ENCODE data around the gene E2F6.
"Not testable (repeated sequence)": the region's sequence is repeated elsewhere in the genome, so short reads cannot be mapped to it uniquely, and the experiment has no call there.

The E2F6 gene

DNA sequence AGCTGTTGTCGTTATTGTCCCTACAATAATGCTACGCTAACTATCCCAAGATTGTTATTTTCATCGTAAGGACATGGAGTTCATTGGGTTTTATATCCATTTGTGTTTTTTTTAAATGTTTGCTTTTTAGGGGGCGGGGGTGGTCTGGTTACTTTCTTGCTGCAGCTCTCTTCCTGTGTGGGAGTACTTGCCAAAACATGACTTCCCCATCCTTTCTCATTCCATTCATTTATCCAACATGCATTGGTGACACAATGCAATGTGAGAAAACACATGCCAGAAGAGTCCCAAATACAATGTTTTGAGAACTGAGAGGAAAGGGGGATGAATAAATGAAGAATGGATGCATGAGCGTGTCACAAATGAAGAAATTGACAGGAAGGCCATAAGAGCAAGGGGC lies 55.9 kb downstream of the E2F6 start:
- H3K36me3 ChIP-seq (ENCODE audit: insufficient read depth, low read length) = no peaks in the 10 kb centered on the region
- H3K27ac ChIP-seq (ENCODE audit: low read depth, low read length) = no peak overlapping the region
- peaks cover 5% of the 10 kb centered on the region for H3K4me1 ChIP-seq (ENCODE audit: insufficient read depth, low read length)
- H3K27me3 ChIP-seq (ENCODE audit: control insufficient read depth in 1 of 2, insufficient read depth in 2 of 2, low read length in 2 of 2) = no peaks in the 10 kb centered on the region
- H3K4me3 ChIP-seq (ENCODE audit: low read depth in 1 of 2, low read length in 2 of 2) = no peak overlapping the region
- no peak overlapping the region for H3K9ac ChIP-seq (ENCODE audit: low read length)
- no peaks in the 10 kb centered on the region for H3K9me3 ChIP-seq (ENCODE audit: low read length)

DNA sequence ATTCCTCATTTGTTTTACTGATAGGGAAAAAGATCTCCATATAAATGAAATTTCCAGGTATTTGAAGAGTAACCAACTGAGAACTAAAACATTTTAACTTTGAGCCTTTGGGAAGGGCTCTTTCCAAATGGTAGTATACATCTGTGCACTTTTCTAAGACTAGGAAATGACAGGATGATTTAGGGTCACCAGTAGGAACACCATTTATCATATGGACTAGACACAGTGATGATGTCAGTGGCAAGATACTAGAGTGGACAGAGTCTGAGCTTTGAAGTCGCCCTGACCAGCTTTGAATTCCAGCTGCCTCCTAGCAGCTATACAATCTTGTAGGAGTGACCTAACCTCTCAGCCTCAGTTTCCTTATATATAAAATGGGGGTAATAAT lies 56.4 kb downstream of the E2F6 start:
- Histone ChIP-seq H3K9me3 (ENCODE audit: low read length) (no peaks in the 10 kb centered on the region), H3K4me1 (ENCODE audit: insufficient read depth, low read length) (peaks cover 5% of the 10 kb centered on the region), H3K36me3 (ENCODE audit: insufficient read depth, low read length) (no peaks in the 10 kb centered on the region), H3K4me3 (ENCODE audit: low read depth in 1 of 2, low read length in 2 of 2) (no peak overlapping the region), H3K27me3 (ENCODE audit: control insufficient read depth in 1 of 2, insufficient read depth in 2 of 2, low read length in 2 of 2) (no peaks in the 10 kb centered on the region), H3K27ac (ENCODE audit: low read depth, low read length) (no peak overlapping the region), H3K9ac (ENCODE audit: low read length) (no peak overlapping the region)

DNA sequence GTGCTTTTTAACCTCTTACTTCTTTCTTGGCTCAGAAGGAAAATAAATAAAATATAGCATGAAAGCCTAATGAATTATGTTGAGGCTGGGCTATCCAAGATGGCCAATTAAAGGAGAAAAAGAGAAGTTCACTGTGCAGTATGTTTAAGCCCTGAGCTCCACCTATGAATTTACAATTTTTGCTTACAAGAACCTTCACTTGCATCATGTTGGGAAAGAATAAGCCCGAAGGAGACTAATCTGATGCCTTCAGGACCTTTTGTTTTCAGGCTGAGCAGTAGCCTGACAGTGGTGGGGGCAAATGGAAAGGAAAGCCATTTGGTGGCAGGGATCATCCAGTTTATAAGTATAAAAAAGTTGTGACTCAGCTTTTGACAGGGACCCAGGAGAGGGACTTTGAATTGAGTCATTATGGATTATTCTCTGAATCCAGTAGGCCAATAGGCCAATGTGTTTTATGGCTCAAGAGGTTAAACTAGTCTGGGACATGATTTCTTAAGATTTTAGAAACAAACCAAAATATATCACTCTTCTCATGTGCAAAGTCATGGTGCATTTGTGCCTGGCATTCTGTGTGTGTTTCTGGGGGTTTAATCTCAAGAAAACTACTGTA lies 56.9 kb downstream of the E2F6 start:
- no peaks in the 10 kb centered on the region for H3K27me3 ChIP-seq (ENCODE audit: control insufficient read depth in 1 of 2, insufficient read depth in 2 of 2, low read length in 2 of 2)

GRCh38 chr2:11407413-11407812 lies 58.5 kb downstream of the E2F6 start:
- Histone ChIP-seq H3K27me3 (ENCODE audit: control insufficient read depth in 1 of 2, insufficient read depth in 2 of 2, low read length in 2 of 2) (no peaks in the 10 kb centered on the region), H3K9me3 (ENCODE audit: low read length) (no peaks in the 10 kb centered on the region), H3K4me3 (ENCODE audit: low read depth in 1 of 2, low read length in 2 of 2) (peak overlapping the region in 1 of 2 donors; percentile 2), H3K4me1 (ENCODE audit: insufficient read depth, low read length) (peaks cover 3% of the 10 kb centered on the region), H3K27ac (ENCODE audit: low read depth, low read length) (no peak overlapping the region), H3K9ac (ENCODE audit: low read length) (no peak overlapping the region), H3K36me3 (ENCODE audit: insufficient read depth, low read length) (no peaks in the 10 kb centered on the region)

More for the DNA sequence above, 56.9 kb downstream of the E2F6 start:
- Histone ChIP-seq H3K9me3 (ENCODE audit: low read length) (no peaks in the 10 kb centered on the region), H3K36me3 (ENCODE audit: insufficient read depth, low read length) (no peaks in the 10 kb centered on the region), H3K27ac (ENCODE audit: low read depth, low read length) (no peak overlapping the region), H3K9ac (ENCODE audit: low read length) (no peak overlapping the region), H3K4me3 (ENCODE audit: low read depth in 1 of 2, low read length in 2 of 2) (no peak overlapping the region), H3K4me1 (ENCODE audit: insufficient read depth, low read length) (peaks cover 5% of the 10 kb centered on the region)

DNA sequence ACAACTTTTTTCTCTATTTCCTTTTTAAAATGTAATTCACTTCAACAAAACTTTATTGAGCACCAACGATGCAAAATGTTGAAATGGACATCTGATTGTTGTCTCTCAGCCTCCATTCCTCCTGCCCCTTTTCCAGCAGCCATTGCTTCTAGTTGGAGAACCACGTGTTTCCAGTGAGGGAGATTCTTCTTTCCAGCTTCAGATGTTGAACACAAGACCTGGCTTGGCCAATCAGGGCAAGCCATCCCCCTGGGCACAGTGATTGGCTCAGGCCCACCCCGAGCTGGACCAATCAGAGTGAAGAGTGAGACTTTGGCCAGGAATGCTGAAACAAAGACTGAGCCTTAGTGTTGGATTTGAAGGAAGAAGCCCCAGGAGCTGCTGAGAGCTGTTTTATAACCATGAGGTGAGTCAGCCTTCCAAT lies 59.0 kb downstream of the E2F6 start:
- H3K4me3 ChIP-seq (ENCODE audit: low read depth in 1 of 2, low read length in 2 of 2) = no peak overlapping the region
- no peak overlapping the region for H3K27ac ChIP-seq (ENCODE audit: low read depth, low read length)
- no peaks in the 10 kb centered on the region for H3K27me3 ChIP-seq (ENCODE audit: control insufficient read depth in 1 of 2, insufficient read depth in 2 of 2, low read length in 2 of 2)
- no peaks in the 10 kb centered on the region for H3K36me3 ChIP-seq (ENCODE audit: insufficient read depth, low read length)
- no peaks in the 10 kb centered on the region for H3K4me1 ChIP-seq (ENCODE audit: insufficient read depth, low read length)
- no peak overlapping the region for H3K9ac ChIP-seq (ENCODE audit: low read length)
- H3K9me3 ChIP-seq (ENCODE audit: low read length) = no peaks in the 10 kb centered on the region

DNA sequence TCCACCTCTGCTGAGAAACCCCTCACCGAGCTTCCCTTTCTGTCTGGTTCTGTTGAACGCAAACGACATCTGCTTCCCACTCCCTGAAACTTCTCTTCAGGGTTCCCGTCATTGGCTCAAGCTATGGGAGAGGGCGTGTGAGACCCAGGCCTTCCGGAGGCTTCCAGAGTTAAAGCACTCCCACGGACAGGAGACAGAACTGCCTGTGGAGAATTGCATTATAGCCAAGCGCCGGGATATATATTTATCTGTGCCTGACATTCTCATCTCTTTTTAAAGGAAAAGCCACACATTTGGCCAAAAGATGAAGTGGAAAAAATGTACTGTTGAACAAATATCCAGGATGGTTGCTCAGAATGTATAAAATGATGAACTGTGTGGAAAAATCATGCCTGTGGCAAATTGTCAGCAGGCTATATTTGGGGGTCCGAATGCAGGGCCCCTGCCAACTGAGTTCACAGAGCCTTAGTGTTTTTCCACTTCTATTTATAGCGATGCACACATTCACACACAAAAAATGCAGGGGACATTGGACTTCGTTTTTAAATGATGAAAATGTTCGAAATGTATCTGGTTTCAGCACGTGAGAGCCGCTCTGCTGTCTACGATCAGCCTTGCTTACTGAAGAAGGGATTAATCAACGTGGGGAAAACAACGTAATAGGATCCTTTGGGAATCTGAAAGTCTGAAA lies 59.5 kb downstream of the E2F6 start:
- Histone ChIP-seq H3K9ac (ENCODE audit: low read length) (no peak overlapping the region), H3K4me3 (ENCODE audit: low read depth in 1 of 2, low read length in 2 of 2) (no peak overlapping the region), H3K27ac (ENCODE audit: low read depth, low read length) (peak overlapping the region; percentile 14), H3K36me3 (ENCODE audit: insufficient read depth, low read length) (no peaks in the 10 kb centered on the region), H3K4me1 (ENCODE audit: insufficient read depth, low read length) (no peaks in the 10 kb centered on the region), H3K9me3 (ENCODE audit: low read length) (no peaks in the 10 kb centered on the region), H3K27me3 (ENCODE audit: control insufficient read depth in 1 of 2, insufficient read depth in 2 of 2, low read length in 2 of 2) (no peaks in the 10 kb centered on the region)

DNA sequence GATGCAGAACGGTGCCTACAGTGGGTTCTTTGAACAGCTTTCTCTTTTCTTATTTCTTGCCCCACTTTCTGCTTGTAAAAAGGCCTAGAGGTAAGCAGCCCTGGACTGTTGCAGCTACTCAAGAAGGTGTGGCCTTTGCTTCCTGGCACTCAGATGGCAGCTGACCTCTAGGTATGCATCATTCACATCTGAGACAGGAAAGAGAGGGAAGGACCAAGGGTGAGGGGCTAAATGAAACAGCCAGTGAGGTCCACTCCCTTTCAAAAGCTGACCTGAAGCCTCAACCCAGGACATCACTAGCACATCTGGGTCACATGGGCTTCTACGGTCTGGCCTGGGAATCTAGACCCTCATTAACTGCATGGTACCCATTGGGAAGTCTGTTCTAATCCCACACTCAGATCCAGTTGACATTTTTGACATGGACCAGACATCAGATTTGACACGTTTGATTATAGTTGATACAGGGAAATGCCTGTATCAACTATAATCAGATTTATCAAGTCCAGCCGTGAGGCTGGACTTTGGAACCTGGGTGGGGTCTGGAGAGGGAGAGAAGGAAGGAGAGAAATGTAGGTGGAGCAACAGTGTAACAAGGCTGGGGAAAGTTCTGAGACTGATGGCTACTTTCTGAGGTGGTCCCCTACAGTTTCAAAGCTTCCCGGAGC lies 60.2 kb downstream of the E2F6 start:
- Histone ChIP-seq H3K36me3 (ENCODE audit: insufficient read depth, low read length) (no peaks in the 10 kb centered on the region), H3K9me3 (ENCODE audit: low read length) (no peaks in the 10 kb centered on the region), H3K4me3 (ENCODE audit: low read depth in 1 of 2, low read length in 2 of 2) (no peak overlapping the region), H3K27me3 (ENCODE audit: control insufficient read depth in 1 of 2, insufficient read depth in 2 of 2, low read length in 2 of 2) (no peaks in the 10 kb centered on the region), H3K4me1 (ENCODE audit: insufficient read depth, low read length) (no peaks in the 10 kb centered on the region), H3K9ac (ENCODE audit: low read length) (no peak overlapping the region), H3K27ac (ENCODE audit: low read depth, low read length) (no peak overlapping the region)

DNA sequence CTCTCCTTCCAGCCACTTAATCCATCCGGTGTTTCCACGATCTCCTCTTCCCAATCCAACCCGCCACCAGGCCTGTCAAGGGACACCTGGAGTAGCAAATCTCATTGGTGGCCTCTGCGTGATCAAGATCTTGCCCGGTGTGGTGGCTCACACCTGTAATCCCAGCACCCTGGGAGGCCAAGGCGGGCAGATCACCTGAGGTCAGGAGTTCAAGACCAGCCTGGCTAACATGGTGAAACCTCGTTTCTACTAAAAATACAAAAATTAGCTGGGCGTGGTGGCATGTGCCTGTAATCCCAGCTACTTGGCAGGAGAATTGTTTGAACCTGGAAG lies 60.9 kb downstream of the E2F6 start:
- not testable (repeated sequence) for H3K27ac ChIP-seq (ENCODE audit: low read depth, low read length); H3K36me3 ChIP-seq (ENCODE audit: insufficient read depth, low read length); H3K9me3 ChIP-seq (ENCODE audit: low read length); H3K4me3 ChIP-seq (ENCODE audit: low read depth in 1 of 2, low read length in 2 of 2); H3K27me3 ChIP-seq (ENCODE audit: control insufficient read depth in 1 of 2, insufficient read depth in 2 of 2, low read length in 2 of 2); H3K4me1 ChIP-seq (ENCODE audit: insufficient read depth, low read length); H3K9ac ChIP-seq (ENCODE audit: low read length)

- Histone ChIP-seq H3K9ac (ENCODE audit: low read length) (no peak overlapping the region), H3K4me1 (ENCODE audit: insufficient read depth, low read length) (no peaks in the 10 kb centered on the region), H3K9me3 (ENCODE audit: low read length) (no peaks in the 10 kb centered on the region), H3K27me3 (ENCODE audit: control insufficient read depth in 1 of 2, insufficient read depth in 2 of 2, low read length in 2 of 2) (no peaks in the 10 kb centered on the region), H3K4me3 (ENCODE audit: low read depth in 1 of 2, low read length in 2 of 2) (no peak overlapping the region), H3K36me3 (ENCODE audit: insufficient read depth, low read length) (no peaks in the 10 kb centered on the region), H3K27ac (ENCODE audit: low read depth, low read length) (no peak overlapping the region)
Measured at GRCh38 chr2:11404376-11405073, 61.4 kb downstream of the E2F6 start.

GRCh38 chr2:11402436-11402835 lies 63.5 kb downstream of the E2F6 start:
- Histone ChIP-seq H3K4me1 (ENCODE audit: insufficient read depth, low read length) (no peaks in the 10 kb centered on the region), H3K9me3 (ENCODE audit: low read length) (no peaks in the 10 kb centered on the region), H3K4me3 (ENCODE audit: low read depth in 1 of 2, low read length in 2 of 2) (no peak overlapping the region), H3K27me3 (ENCODE audit: control insufficient read depth in 1 of 2, insufficient read depth in 2 of 2, low read length in 2 of 2) (no peaks in the 10 kb centered on the region), H3K9ac (ENCODE audit: low read length) (no peak overlapping the region), H3K36me3 (ENCODE audit: insufficient read depth, low read length) (no peaks in the 10 kb centered on the region), H3K27ac (ENCODE audit: low read depth, low read length) (no peak overlapping the region)

DNA sequence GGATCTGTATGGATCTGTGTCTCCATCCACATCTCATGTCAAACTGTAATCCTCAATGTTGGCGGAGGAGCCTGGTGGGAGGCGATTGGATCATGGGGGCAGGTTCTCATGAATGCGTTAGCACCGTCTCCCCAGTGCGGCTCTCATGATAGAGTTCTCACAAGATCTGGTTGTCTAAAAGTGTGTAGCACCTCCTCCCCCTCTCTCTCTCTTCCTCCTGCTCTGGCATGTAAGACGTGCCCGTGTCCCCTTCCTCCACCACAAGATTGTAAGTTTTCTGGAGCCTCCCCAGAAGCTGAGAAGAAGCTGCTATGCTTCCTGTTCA lies 66.6 kb downstream of the E2F6 start:
- H3K27ac ChIP-seq (ENCODE audit: low read depth, low read length) = no peak overlapping the region
- no peaks in the 10 kb centered on the region for H3K4me1 ChIP-seq (ENCODE audit: insufficient read depth, low read length)
- H3K9me3 ChIP-seq (ENCODE audit: low read length) = no peaks in the 10 kb centered on the region
- H3K27me3 ChIP-seq (ENCODE audit: control insufficient read depth in 1 of 2, insufficient read depth in 2 of 2, low read length in 2 of 2) = no peaks in the 10 kb centered on the region
- no peak overlapping the region for H3K4me3 ChIP-seq (ENCODE audit: low read depth in 1 of 2, low read length in 2 of 2)
- no peaks in the 10 kb centered on the region for H3K36me3 ChIP-seq (ENCODE audit: insufficient read depth, low read length)
- H3K9ac ChIP-seq (ENCODE audit: low read length) = no peak overlapping the region
